ENCODE measurements around the gene XYLT2.
"Not testable (repeated sequence)": the region's sequence is repeated elsewhere in the genome, so short reads cannot be mapped to it uniquely, and the experiment has no call there.

Gene XYLT2

GRCh38 chr17:50319306-50320004, 26.5 kb upstream of the XYLT2 start:
- no peak for DNase-seq (ENCODE audit: low spot score)

GRCh38 chr17:50322271-50322670, 23.7 kb upstream of the XYLT2 start:
- DNase-seq (ENCODE audit: low spot score) = no peak

- no peak for DNase-seq (ENCODE audit: low spot score)
Observed at GRCh38 chr17:50323060-50323459, 22.9 kb upstream of the XYLT2 start.

GRCh38 chr17:50325906-50326305, 20.0 kb upstream of the XYLT2 start:
- DNase-seq (ENCODE audit: low spot score) = no peak

GRCh38 chr17:50326831-50327364, 19.0 kb upstream of the XYLT2 start:
- no peak for DNase-seq (ENCODE audit: low spot score)

- DNase-seq (ENCODE audit: low spot score) = no peak
Observed at GRCh38 chr17:50328363-50329325, 17.3 kb upstream of the XYLT2 start.

- no peak for DNase-seq (ENCODE audit: low spot score)
Observed at GRCh38 chr17:50329716-50330115, 16.2 kb upstream of the XYLT2 start.

GRCh38 chr17:50330151-50330775, 15.7 kb upstream of the XYLT2 start:
- DNase-seq (ENCODE audit: low spot score) = no peak

- peak; percentile 75 for DNase-seq (ENCODE audit: low spot score)
Observed at GRCh38 chr17:50331085-50331791, 14.7 kb upstream of the XYLT2 start.

- DNase-seq (ENCODE audit: low spot score) = no peak
Observed at GRCh38 chr17:50332196-50332595, 13.7 kb upstream of the XYLT2 start.

GRCh38 chr17:50333291-50334057, 12.5 kb upstream of the XYLT2 start:
- not testable (repeated sequence) for DNase-seq (ENCODE audit: low spot score)

GRCh38 chr17:50337956-50338355, 8.0 kb upstream of the XYLT2 start:
- DNase-seq (ENCODE audit: low spot score) = no peak

- no peak for DNase-seq (ENCODE audit: low spot score)
Observed at GRCh38 chr17:50338645-50339044, 7.3 kb upstream of the XYLT2 start.

- no peak for DNase-seq (ENCODE audit: low spot score)
Observed at GRCh38 chr17:50339381-50339780, 6.5 kb upstream of the XYLT2 start.

GRCh38 chr17:50344731-50345365, 1.1 kb upstream of the XYLT2 start:
- DNase-seq (ENCODE audit: low spot score) = peak; percentile 20

GRCh38 chr17:50346313-50347116, 589 bp downstream of the XYLT2 start:
- DNase-seq (ENCODE audit: low spot score) = peak; percentile 54

GRCh38 chr17:50347117-50347893, 1.4 kb downstream of the XYLT2 start:
- no peak for DNase-seq (ENCODE audit: low spot score)

- DNase-seq (ENCODE audit: low spot score) = no peak
Observed at GRCh38 chr17:50347894-50348291, 2.0 kb downstream of the XYLT2 start.

Measured in AG20443 (cell line).